Loucy (cell line): ENCODE data around the gene CROCC2.

Experiments
- EZH2phosphoT487 ChIP-seq: fragments of 200-600 bp; IDR thresholded peaks from 2 replicates; pipeline ENCODE4 v1.6.1; 2018; ENCODE audit warnings: antibody characterized with exemption, mild to moderate bottlenecking, moderate library complexity, borderline replicate concordance
- TF ChIP-seq, protein P1 (sequence below): fragments of 200-600 bp; sonication (generic); conservative IDR thresholded peaks from 2 replicates; pipeline ENCODE4 v1.5.1; 2014; ENCODE audit warnings: mild to moderate bottlenecking, antibody characterized with exemption, low read length

GRCh38 chr2:240963065-240963867 is 57.1 kb downstream of the CROCC2 start:
- TF ChIP-seq EZH2phosphoT487, result no peak
- TF ChIP-seq, protein P1, sequence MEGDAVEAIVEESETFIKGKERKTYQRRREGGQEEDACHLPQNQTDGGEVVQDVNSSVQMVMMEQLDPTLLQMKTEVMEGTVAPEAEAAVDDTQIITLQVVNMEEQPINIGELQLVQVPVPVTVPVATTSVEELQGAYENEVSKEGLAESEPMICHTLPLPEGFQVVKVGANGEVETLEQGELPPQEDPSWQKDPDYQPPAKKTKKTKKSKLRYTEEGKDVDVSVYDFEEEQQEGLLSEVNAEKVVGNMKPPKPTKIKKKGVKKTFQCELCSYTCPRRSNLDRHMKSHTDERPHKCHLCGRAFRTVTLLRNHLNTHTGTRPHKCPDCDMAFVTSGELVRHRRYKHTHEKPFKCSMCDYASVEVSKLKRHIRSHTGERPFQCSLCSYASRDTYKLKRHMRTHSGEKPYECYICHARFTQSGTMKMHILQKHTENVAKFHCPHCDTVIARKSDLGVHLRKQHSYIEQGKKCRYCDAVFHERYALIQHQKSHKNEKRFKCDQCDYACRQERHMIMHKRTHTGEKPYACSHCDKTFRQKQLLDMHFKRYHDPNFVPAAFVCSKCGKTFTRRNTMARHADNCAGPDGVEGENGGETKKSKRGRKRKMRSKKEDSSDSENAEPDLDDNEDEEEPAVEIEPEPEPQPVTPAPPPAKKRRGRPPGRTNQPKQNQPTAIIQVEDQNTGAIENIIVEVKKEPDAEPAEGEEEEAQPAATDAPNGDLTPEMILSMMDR, result no peak
